HG03520 (cell line): ENCODE results near the gene BMERB1.
"Not testable (repeated sequence)": the region's sequence is repeated elsewhere in the genome, so short reads cannot be mapped to it uniquely, and the experiment has no call there.

Experiments used
- ATAC-seq: cut with Tn5 transposase; IDR thresholded peaks from one replicate; pipeline ENCODE4 v1.9.1; 2021; ENCODE audit warnings: mild to moderate bottlenecking, moderate library complexity; ENCODE audit not compliant: unreplicated experiment

Gene BMERB1

DNA sequence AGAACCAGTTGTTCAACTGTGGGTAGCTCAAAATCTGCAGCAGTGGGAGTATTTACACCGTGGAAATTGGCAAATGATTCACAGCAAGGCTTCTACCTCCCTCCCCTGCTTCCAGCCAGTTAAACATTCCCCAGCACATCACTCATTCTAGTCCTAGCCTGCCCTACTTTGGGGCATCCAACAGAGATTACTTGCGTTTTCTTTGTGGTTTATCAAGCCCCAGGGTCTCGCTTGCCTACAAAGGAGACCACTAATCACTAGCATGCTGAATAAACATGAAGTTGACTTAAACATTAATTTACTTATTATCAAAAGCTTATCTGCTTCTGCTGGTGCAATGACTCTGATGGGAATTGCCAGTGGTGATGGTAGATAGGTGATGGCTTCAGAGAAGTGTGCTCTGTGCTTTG, 114.1 kb downstream of the BMERB1 start:
- no peak for ATAC-seq

DNA sequence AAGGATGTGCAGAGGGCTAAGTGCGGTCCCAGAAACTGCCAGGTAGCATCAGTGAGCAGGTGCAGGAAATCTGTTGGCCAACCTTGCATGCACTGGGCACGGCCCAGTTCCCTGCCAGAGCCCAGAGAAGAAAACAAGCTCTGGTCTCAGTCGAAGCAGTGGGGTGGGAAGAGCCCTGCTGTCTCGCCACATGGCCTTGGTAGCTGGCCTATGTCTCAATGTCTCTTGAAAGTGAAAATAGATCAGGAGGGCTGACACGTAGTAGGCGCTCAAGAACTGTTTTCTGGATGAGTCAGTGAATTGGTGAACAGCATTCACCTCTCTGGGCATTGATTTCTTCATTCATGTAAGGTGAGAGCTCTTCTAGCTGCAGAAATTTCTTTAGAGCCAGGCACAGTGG, 118.1 kb downstream of the BMERB1 start:
- no peak for ATAC-seq

- ATAC-seq: no peak
Observed at GRCh38 chr16:15553313-15554088, 119.1 kb downstream of the BMERB1 start.

GRCh38 chr16:15556130-15556529, 121.7 kb downstream of the BMERB1 start:
- ATAC-seq: no peak

GRCh38 chr16:15557258-15557657, 122.9 kb downstream of the BMERB1 start:
- ATAC-seq: no peak

GRCh38 chr16:15559176-15559575, 124.8 kb downstream of the BMERB1 start:
- ATAC-seq: no peak

- ATAC-seq: no peak
Observed at GRCh38 chr16:15564604-15565339, 130.4 kb downstream of the BMERB1 start.

- no peak for ATAC-seq
Observed at GRCh38 chr16:15566095-15566494, 131.7 kb downstream of the BMERB1 start.

DNA sequence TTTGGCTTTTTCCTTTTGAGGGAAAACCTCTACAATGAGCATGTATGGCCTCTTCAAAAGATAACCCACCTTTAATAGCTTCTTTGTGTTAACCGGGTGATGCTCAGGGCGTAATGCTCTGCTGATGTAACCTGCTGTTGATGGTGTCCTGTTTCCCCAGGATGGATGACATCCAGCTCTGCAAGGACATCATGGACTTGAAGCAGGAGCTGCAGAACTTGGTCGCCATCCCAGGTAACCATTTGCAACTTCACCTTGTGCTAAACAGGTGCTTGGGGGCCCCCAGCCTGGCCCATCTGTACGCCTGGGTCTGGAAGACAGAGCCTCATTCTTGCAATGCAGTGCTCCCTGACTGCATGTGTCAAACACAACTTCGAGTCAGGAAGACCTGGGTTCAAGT, 133.4 kb downstream of the BMERB1 start:
- no peak for ATAC-seq

DNA sequence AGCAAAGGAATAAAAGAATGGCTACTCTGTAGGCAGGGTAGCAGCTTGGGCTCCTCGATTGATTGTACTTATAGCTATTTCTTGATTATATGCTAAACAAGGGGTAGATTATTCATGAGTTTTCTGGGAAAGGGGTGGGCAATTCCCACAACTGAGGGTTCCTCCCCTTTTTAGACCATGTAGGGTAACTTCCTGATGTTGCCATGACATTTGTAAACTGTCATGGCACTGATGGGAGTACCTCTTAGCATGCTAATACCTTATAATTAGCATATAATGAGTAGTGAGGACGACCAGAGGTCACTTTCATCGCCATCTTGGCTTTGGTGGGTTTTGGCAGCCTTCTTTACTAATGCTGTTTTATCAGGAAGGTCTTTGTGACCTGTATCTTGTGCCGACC, 136.3 kb downstream of the BMERB1 start:
- not testable (repeated sequence) for ATAC-seq

GRCh38 chr16:15571557-15571956, 137.2 kb downstream of the BMERB1 start:
- ATAC-seq: no peak

DNA sequence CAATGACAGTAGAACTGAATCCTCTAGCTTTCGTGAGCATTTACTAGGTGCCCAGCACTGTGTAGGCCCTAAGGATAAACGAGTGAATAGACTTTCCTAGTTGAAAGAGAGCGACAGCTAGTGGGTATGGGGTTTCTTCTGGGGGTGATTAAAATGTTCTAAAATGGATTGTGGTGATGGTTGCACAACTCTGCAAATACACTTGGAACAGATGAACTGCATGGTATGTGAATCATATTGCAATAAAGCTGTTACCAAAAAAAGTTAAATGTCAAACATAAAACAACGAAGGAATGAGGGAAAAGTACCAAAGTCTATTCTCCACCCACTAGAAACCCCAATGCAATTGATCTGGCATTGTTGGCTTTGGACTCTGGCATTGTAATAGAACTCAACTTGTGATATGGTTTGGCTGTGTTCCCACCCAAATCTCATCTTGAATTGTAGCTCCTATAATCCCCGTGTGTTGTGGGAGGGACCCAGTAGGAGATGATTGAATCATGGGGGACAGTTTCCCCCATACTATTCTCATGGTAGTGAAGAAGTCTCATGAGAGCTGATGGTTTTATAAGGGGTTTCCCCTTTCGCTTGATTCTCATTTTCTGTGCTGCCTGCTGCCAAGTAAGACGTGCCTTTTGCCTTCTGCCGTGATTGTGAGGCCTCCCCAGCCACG, 138.1 kb downstream of the BMERB1 start:
- no peak for ATAC-seq

- ATAC-seq: no peak
Observed at GRCh38 chr16:15573274-15573895, 139.0 kb downstream of the BMERB1 start.

DNA sequence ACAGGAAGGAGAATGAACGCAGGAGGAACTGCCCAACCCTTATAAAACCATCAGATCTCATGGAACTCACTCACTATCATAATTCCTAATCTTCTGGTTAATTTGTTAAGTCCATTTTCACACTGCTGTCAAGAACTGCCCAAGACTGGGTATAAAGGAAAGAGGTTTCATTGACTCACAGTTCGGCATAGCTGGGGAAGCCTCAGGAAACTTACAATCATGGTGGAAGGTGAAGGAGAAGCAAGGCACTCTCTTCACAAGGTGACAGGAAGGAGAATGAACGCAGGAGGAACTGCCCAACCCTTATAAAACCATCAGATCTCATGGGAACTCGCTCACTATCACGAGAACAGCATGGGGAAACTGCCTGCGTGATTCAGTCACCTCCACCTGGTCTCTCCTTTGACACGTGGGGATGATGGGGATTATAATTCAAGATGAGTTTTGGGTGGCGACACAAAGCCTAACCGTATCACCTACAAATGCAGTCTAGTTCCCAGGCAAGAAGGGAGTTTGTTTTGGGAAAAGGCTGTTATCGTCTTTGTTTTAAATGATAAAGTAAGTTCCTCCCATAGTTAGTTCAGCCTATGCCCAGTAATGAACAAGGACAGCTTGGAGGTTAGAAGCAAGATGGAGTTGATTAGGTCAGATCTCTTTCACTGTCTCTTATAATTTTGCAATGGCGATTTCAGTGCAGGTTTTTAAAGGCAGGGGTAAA, 139.7 kb downstream of the BMERB1 start:
- ATAC-seq: not testable (repeated sequence)

DNA sequence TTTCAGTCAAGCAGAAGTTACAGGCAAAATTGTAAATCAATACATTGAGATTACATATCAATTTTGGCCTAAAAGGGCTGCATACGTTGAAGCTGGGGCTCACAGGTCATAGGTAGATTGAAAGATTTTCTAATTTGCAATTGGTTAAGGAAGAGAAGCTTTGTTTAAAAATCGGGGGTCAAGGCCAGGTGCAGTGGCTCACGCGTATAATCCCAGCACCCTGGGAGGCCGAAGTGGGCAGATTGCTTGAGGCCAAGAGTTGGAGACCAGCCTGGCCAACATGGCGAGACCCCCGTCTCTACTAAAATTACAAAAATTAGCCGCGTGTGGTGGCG, 140.2 kb downstream of the BMERB1 start:
- no peak for ATAC-seq

DNA sequence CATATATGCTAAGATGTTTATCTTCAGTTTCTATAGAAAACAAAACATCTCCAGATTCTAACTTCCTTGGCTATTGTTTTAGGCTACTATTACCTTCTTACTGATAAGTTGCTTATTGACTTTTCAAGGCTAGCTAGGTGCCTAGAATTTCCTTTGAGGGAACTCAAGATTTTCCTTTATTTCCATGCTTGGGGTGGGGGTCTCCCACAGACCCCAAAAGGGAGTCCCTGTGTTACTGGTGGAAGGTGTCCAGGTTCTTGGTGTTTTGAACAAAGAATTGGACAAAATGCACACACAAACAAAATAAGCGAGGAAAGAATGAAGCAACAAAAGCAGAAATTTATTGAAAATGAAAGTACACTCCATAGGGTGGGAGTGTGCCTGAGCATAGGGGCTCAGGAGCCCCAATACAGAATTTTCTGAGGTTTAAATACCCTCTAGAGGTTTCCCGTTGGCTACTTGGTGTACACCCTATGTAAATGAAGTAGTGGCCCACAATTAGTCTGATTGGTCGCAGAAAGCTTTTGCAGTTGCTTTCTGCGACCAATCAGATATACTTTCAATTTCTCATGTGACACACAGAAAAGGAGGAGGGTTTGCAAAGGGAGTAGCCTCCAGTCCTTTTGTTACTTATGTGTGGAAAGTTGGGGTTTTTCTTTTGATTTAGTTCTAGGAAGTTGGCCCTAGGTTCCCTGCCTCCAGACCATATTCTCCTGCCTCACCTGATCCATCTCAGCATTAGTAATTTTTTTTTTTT, 141.1 kb downstream of the BMERB1 start:
- no peak for ATAC-seq

GRCh38 chr16:15576960-15577958, 142.9 kb downstream of the BMERB1 start:
- ATAC-seq: no peak

DNA sequence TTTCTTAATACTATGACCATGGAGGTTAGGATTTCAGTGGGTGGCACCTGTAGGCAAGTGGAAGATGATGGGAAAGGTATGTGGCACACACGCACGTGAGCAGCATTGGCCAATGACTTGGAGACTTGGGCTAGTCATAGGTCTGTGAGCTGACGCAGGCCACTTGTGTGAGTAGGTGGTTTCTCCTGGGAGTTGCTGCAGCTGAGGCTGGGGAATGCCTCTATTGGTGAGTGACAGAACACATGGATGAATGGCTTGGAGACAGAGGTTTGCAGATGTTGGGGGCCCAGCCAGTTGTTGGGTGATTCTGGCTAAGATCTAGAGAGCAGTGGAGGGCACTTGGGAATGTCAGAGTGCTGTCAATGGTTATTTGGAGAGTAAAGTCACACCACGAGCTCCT, 144.4 kb downstream of the BMERB1 start:
- no peak for ATAC-seq
